Memory B cell (primary cell): Measurements from ENCODE around the gene MATN4.

ENCODE experiments used
- ATAC-seq: fragments of 150-1000 bp; cut with Tn5 transposase; 2 replicates; pipeline ENCODE4 v1.10.0; 2021; ENCODE audit warnings: low read depth, mild to moderate bottlenecking, moderate library complexity
- DNase-seq, 2 donors: peaks; one replicate each; pipeline ENCODE4 v3.0.0; 2022; ENCODE audit warnings: low spot score in 2 of 2
- H3K27ac Mint-ChIP-seq: one replicate; pipeline ENCODE4 v1.8.0; 2022; ENCODE audit warnings: mild to moderate bottlenecking, moderate library complexity, mixed read lengths
- H3K27me3 Mint-ChIP-seq: one replicate; pipeline ENCODE4 v1.8.0; 2022; ENCODE audit warnings: mixed read lengths
- H3K36me3 Mint-ChIP-seq: one replicate; pipeline ENCODE4 v1.8.0; 2022; ENCODE audit warnings: mild to moderate bottlenecking, mixed read lengths
- H3K4me1 Mint-ChIP-seq: one replicate; pipeline ENCODE4 v1.8.0; 2022; ENCODE audit warnings: mixed read lengths
- H3K4me3 Mint-ChIP-seq: one replicate; pipeline ENCODE4 v1.8.0; 2022; ENCODE audit warnings: mild to moderate bottlenecking, moderate library complexity, mixed read lengths
- H3K9me3 Mint-ChIP-seq: one replicate; pipeline ENCODE4 v1.8.0; 2022; ENCODE audit warnings: mixed read lengths

The MATN4 gene

DNA sequence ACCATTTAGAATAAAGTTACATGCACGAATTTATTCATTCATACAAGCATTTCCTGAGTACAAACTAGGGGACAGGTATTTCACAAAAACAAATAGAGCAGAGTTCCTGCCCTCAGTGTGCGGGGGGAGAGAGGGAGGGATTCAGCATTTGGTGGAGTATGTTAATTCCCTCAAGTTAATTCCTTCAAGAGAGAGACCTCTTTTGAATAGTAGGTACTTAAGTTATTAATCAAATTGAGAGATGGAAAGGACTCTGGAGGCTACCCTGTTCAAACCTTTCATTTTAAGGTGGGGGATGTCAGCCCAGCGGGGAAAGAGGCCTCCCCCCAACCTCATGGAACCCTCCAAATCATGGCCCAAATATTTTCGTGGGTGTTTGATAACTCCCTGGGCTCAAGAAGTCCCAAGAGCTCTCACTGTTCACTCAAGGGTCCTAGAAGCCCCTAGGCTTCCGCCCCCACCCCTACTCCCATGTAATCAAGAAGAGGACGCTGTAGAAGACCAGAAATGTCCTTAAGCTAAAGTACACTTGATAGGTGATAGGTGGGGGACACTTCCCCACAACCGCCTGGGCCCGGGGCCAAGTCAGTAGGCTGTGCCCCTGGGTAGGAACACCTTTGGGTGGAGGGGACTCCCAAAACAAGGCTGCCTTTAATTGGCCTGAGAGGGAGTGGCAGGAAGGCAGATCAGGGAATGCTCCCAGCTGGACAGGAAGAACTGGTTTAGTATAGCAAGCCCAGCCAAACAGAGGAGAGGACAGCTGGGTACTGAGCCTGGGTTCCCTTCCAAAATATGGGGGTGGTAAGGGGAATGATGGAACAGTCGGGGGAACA, 37.2 kb upstream of the MATN4 start:
- no peaks in the 10 kb centered on the region for H3K36me3 Mint-ChIP-seq
- H3K27ac Mint-ChIP-seq = no peak overlapping the region
- no peaks in the 10 kb centered on the region for H3K9me3 Mint-ChIP-seq
- ATAC-seq (no peak), DNase-seq (no peak)
- H3K4me3 Mint-ChIP-seq = no peak overlapping the region
- peaks cover 9% of the 10 kb centered on the region for H3K4me1 Mint-ChIP-seq
- peaks cover 19% of the 10 kb centered on the region for H3K27me3 Mint-ChIP-seq

DNA sequence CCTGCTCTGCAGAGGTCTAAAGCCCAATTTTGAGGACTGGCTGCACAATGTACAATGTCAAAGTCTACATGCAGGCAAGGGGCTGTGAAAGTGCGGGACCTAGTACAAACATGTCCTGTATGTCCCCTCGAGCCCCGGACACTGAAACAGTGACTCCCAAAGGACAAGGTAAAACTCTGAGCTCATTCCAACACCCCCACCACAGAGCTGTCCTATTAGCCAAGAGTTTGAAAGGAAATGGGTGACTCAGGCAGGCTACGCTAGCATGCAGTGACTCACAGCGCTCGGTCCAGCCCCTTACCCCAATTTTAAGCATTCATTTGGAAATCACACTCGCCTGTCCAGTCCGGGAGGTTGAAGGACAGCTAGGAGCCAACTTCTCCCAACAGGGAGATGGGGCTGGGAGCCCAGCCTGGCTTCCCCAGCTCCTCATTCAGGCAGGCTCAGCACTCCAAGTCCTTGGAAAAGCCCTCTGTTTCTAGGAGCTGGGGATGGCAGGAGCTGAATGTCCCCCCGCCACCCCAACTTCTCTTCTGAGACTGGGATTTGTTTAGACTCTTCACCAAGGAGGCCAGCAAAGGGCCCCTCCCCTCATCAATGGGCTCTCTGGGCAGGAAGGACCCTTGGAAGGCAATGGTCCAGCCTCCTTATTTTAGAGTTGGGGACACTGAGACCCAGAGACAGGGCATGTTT, 36.2 kb upstream of the MATN4 start:
- ATAC-seq (no peak), DNase-seq (no peak)
- no peaks in the 10 kb centered on the region for H3K36me3 Mint-ChIP-seq
- peaks cover 20% of the 10 kb centered on the region for H3K27me3 Mint-ChIP-seq
- no peaks in the 10 kb centered on the region for H3K9me3 Mint-ChIP-seq
- no peak overlapping the region for H3K27ac Mint-ChIP-seq
- peaks cover 11% of the 10 kb centered on the region for H3K4me1 Mint-ChIP-seq
- no peak overlapping the region for H3K4me3 Mint-ChIP-seq

DNA sequence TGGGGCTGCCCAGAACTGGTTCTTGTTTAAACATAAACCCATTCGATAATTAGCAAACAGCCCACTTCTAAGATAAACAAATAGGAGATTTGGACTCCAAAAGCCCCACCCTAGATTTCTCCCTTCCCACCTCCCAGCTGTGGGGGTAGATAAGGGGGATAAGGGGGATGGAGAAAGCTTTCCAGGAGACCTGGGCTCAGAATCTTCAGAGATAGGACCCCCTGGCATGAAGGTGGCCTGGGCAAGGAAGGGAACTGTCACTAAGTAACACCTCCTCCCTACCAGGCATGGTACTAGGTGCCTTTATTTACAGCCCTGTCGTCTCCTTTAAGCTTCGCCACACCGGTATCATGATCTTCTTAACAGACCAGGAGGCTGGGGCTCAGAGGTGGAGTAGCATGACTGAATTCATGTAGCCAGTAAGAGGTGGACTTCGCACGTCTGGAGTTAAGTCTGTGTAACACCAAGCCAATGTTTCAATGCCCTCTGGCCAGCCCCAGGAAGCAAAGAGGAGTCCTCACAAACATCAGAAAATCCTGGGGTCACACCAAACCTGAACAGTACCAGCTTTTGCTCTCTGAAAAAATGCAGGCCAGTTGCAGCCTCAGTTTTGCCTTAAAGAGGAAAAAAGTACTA, 35.6 kb upstream of the MATN4 start:
- H3K27ac Mint-ChIP-seq = no peak overlapping the region
- ATAC-seq (no peak), DNase-seq (no peak)
- H3K27me3 Mint-ChIP-seq = peaks cover 20% of the 10 kb centered on the region
- no peak overlapping the region for H3K4me3 Mint-ChIP-seq
- no peaks in the 10 kb centered on the region for H3K36me3 Mint-ChIP-seq
- peaks cover 11% of the 10 kb centered on the region for H3K4me1 Mint-ChIP-seq
- no peaks in the 10 kb centered on the region for H3K9me3 Mint-ChIP-seq

DNA sequence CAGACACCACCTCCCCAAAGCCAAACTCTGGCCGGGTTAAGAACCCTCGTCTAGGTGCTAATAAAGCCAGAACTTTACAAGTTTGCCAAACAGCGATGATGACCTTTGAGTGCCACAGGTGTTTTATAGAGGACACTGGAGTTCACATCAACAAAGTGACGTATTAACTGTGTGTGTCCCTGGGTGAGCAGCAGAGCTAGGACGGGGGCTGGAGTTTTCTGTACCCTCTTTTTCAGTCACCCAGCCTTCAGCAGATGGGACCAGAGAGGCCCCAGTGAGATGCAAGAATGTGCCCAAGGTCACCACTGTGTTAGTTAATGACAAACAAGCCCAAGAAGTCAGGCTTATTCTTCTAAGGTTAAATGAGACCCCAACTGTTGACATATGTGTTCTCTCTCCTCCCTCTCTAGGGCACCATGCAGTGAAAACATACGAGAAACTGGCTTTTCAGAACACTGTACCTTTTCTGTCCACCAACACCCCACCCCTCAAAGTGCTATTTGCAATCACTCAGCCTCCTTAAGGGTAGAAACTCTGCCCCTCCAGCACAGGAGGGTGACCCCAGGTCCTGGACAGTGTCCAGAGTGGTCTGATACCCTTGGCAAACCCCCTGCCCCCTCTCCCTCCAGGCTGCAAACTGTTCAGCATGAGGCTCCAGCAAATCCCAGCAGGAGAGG, 34.9 kb upstream of the MATN4 start:
- H3K9me3 Mint-ChIP-seq = no peaks in the 10 kb centered on the region
- ATAC-seq (no peak), DNase-seq (no peak)
- no peak overlapping the region for H3K27ac Mint-ChIP-seq
- H3K27me3 Mint-ChIP-seq = peaks cover 20% of the 10 kb centered on the region
- H3K4me1 Mint-ChIP-seq = peaks cover 9% of the 10 kb centered on the region
- H3K36me3 Mint-ChIP-seq = no peaks in the 10 kb centered on the region
- H3K4me3 Mint-ChIP-seq = no peak overlapping the region

DNA sequence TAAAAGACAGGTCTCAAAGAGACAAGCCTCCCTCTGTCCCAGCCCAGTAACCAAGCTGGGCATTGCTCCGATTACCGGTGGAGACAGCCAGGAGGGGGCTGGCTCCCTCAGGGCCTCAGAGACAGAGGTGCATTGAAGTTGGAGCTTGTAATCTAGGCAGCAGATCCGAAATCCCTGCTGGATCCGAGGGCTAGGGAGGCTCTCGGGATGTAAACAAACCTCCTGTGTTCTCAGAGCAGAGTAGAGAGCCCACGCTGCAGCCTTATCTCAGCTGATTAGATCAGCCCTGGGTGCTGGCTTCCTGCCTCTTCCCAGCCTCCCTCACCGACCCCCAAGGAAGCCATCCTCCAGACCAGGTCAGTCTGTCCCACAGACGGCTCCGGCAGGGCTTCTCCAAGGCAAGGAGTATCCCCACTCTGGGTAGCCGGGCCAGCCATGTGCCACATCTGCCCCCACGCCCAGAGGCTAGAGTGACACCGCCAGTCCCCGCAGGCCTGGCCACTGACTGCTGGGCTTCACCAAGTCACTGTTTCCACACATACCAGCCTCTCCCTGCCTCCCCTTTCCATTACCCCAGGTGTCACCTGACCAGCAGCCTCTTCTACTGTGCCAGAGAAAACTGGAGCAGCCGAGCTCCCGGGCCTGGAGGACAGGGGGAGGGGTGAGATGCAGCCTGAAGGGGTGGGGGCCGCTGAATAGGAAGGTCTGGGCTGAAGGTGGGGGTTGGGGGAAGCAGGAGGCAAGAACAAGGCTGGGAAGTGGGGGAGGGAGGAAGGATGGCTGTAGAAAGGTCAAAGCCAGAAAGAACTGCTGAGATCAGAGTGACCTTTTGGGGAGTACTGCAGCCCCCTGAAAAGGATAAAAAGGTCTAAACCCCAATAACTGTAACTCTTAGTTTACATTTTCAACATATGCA, 34.1 kb upstream of the MATN4 start:
- Mint-ChIP-seq H3K36me3 (no peaks in the 10 kb centered on the region), H3K4me3 (no peak overlapping the region), H3K9me3 (no peaks in the 10 kb centered on the region), H3K4me1 (peaks cover 4% of the 10 kb centered on the region), H3K27me3 (peaks cover 16% of the 10 kb centered on the region), H3K27ac (no peak overlapping the region)
- ATAC-seq (no peak), DNase-seq (no peak)

DNA sequence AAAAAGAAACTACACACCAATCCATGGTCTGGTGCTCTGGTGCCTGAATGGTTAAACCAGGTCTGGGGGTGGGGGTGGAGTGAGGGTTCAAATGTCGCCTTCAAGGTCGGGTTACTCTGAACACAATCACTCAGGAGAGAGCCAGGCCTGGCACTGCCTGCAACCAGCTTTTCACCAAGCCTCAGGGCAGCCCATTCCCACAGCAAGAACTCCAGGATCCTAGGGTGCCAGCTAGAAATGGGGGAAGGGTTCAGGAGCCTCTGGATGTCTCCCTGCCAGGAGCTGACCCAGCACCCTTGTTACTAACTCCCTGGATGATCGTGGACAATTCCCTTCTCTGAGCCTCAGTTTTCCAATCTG, 33.5 kb upstream of the MATN4 start:
- H3K27me3 Mint-ChIP-seq = peaks cover 13% of the 10 kb centered on the region
- H3K4me3 Mint-ChIP-seq = no peak overlapping the region
- no peak overlapping the region for H3K27ac Mint-ChIP-seq
- peaks cover 4% of the 10 kb centered on the region for H3K4me1 Mint-ChIP-seq
- DNase-seq (no peak), ATAC-seq (no peak)
- no peaks in the 10 kb centered on the region for H3K9me3 Mint-ChIP-seq
- H3K36me3 Mint-ChIP-seq = no peaks in the 10 kb centered on the region

DNA sequence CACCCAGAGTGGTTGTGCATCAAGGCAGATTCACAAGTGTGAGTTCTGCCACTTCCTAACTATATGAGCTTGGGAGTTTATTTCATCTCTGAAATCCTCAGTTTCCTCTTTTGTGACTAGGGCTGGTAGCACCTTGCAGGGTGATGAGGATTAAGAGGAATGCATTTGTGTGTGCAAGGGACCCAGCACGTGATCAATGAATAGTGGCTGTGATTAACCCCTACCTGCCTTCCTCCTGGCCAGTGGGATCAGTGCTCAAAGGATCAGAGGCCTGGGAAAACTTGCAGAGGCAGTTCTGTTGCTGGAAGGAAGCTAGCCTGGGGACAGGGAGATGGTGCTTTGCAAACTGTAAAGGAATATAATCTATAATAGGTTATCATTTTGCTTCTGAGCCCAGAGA, 32.9 kb upstream of the MATN4 start:
- H3K27ac Mint-ChIP-seq = no peak overlapping the region
- no peak for ATAC-seq
- peaks cover 2% of the 10 kb centered on the region for H3K4me1 Mint-ChIP-seq
- DNase-seq = no peak
- no peaks in the 10 kb centered on the region for H3K9me3 Mint-ChIP-seq
- no peak overlapping the region for H3K4me3 Mint-ChIP-seq
- no peaks in the 10 kb centered on the region for H3K36me3 Mint-ChIP-seq
- H3K27me3 Mint-ChIP-seq = peaks cover 12% of the 10 kb centered on the region

DNA sequence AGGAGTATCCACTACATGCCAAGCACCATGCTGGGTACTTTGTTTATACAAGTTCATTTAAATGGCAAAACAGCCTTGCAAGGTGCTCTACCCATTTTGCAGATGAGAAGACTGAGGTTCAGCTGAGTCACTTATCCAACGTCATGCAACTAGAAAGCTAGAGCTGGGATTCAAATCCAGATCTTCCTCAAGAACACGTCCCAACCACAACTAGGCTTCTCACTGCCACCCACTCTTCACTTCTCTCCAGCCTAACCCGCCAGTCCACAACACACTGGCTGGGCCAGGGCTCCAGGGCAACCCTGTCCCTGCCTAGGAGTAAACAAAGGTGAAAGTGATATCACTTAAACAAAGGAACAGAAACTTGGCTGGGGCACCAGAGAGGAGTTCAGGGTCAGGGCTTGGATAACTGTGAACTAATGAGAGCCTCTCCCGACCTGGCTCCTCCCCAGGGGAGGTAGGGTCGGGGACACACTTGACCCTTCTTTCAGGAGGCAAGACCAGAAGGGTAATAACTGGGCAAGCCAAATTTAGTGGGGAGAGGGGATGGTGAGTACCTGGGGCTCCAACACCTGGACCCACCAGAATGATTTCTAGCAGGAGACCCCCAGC, 32.2 kb upstream of the MATN4 start:
- ATAC-seq (no peak), DNase-seq (no peak)
- no peak overlapping the region for H3K27ac Mint-ChIP-seq
- no peaks in the 10 kb centered on the region for H3K36me3 Mint-ChIP-seq
- no peaks in the 10 kb centered on the region for H3K9me3 Mint-ChIP-seq
- peaks cover 2% of the 10 kb centered on the region for H3K4me1 Mint-ChIP-seq
- H3K4me3 Mint-ChIP-seq = no peak overlapping the region
- peaks cover 10% of the 10 kb centered on the region for H3K27me3 Mint-ChIP-seq

DNA sequence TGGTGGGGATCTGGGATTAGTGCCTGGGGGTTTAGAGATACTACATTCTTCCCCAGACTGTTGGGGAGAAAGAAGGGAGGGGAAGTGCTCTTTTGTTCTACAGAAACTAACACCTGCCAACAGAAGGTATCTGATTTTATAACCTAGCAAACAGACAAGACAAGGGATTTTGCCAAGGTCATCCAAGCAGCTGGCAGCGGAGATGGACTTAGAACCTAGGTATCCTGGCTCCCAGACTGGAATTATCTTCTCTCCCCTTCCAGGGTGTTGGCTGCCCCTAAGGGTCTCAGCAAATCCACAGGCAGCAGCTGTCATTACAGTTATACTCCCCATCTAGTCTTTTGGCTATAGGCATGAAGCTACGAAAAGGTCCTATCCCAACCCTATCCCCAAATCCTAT, 31.7 kb upstream of the MATN4 start:
- Mint-ChIP-seq H3K9me3 (no peaks in the 10 kb centered on the region), H3K4me3 (no peak overlapping the region), H3K27ac (no peak overlapping the region), H3K4me1 (peaks cover 2% of the 10 kb centered on the region), H3K27me3 (peaks cover 7% of the 10 kb centered on the region), H3K36me3 (no peaks in the 10 kb centered on the region)
- ATAC-seq (no peak), DNase-seq (no peak)

DNA sequence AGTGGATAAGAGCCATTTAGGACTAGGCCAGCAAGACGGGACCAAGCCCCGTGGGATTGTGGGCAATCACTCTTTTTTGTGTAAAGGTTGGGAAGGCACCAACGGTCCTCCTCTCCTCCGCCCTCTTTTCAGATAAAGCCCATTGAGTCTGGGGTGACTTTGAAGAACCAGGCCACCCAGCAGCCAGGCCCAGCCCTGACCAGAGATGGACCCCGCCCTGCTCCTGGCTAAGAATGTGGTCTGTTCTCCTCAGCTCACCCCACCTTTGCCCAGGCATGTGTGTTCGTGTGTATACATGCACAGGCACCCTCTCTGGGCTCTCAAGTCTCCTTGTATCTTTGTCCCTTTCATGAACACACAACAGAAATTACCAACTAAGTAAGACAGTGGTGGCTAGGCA, 31.0 kb upstream of the MATN4 start:
- H3K4me1 Mint-ChIP-seq = peaks cover 2% of the 10 kb centered on the region
- no peak overlapping the region for H3K27ac Mint-ChIP-seq
- peaks cover 7% of the 10 kb centered on the region for H3K27me3 Mint-ChIP-seq
- no peak overlapping the region for H3K4me3 Mint-ChIP-seq
- DNase-seq (no peak), ATAC-seq (no peak)
- no peaks in the 10 kb centered on the region for H3K36me3 Mint-ChIP-seq
- no peaks in the 10 kb centered on the region for H3K9me3 Mint-ChIP-seq

DNA sequence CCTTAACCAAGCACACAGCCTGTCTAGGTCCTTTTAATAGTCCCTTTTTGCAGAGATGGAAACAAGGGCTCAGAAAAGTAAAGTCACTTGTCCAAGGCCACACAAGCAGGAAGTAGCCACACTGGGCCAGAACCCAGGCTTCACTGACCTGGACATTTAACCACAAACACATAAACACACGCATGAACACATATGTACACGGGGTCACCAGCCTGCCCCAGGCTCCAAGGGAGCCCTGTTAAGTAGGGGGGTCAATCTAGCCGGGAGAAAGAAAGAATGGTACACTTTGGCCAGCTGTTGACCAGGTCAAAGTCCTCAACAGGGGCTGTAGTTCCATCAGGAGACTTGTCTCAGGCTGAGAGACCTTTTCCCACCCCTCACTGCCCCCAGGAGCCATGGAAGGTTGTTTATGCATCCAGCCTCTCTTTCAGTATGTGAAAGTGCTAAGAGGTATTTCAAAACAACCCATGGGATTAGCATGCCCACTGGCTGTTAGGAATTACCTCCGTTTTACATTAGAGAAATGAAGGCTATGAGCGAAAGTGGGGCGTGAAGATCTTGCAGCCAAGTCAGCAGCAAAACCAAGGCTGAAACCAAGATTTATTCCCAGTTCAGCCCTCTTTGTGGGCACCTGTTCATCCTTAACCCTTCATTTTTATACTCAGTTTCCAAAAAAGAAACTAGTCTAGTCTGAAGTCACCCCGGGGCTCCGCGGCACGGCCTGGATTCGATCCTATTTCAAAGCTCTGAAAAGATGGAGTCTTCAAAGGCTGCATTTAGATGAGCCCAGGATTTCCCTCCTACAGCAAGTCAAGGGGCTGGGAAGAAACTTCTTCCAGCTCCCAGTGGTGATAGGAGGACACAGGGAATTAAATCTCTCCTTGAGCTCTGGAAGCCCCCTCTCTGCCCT, 30.3 kb upstream of the MATN4 start:
- Mint-ChIP-seq H3K27me3 (peaks cover 7% of the 10 kb centered on the region), H3K36me3 (no peaks in the 10 kb centered on the region), H3K4me3 (no peak overlapping the region), H3K4me1 (peaks cover 2% of the 10 kb centered on the region), H3K9me3 (no peaks in the 10 kb centered on the region), H3K27ac (no peak overlapping the region)
- ATAC-seq (no peak), DNase-seq (no peak)

DNA sequence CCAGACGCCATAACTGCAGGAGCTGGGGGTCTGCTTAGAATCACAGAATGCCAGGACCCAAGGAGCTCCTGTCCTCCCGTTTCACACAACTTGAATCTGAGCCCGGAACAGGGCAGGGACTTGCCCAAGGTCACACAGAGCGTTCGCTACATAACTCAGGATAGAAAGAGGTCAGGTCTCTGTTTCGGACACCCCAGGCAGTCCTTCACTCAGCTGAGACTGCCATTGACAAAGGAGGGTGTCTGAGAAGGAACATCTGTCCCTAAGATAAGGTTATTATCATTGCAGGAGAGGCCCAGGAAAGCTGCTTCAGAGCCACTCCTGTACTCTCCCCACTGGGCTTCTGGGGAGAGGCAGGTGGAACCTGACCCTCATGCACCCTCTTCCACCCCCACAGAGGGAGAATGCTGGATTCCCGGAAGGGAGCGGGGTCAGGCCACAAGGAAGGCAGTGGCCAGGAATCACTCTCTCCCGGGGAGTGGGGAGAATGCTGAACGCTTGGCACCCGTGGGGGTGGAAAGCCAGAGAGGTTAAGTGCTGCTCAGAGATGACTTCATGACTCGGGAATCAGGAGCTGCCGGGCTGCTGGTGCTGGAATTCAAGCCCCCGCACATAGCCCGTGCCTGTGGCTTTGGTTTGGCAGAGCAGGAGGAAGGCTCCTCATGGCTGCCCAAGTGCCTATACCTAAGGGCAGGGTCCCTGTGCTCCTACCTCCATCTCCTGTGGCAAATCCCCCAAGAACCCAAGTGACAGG, 29.4 kb upstream of the MATN4 start:
- DNase-seq = no peak

More for the DNA sequence above, 29.4 kb upstream of the MATN4 start:
- no peak for ATAC-seq
- Mint-ChIP-seq H3K9me3 (no peaks in the 10 kb centered on the region), H3K27me3 (peaks cover 7% of the 10 kb centered on the region), H3K4me1 (peaks cover 2% of the 10 kb centered on the region), H3K27ac (no peak overlapping the region), H3K36me3 (no peaks in the 10 kb centered on the region), H3K4me3 (no peak overlapping the region)
